ENCODE measurements around the gene KRT4.

- TF ChIP-seq, protein P1, sequence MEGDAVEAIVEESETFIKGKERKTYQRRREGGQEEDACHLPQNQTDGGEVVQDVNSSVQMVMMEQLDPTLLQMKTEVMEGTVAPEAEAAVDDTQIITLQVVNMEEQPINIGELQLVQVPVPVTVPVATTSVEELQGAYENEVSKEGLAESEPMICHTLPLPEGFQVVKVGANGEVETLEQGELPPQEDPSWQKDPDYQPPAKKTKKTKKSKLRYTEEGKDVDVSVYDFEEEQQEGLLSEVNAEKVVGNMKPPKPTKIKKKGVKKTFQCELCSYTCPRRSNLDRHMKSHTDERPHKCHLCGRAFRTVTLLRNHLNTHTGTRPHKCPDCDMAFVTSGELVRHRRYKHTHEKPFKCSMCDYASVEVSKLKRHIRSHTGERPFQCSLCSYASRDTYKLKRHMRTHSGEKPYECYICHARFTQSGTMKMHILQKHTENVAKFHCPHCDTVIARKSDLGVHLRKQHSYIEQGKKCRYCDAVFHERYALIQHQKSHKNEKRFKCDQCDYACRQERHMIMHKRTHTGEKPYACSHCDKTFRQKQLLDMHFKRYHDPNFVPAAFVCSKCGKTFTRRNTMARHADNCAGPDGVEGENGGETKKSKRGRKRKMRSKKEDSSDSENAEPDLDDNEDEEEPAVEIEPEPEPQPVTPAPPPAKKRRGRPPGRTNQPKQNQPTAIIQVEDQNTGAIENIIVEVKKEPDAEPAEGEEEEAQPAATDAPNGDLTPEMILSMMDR (IDR thresholded peaks at IDR 0.05; ENCODE audit: poor library complexity), result no peak
- no peak for TF ChIP-seq EZH2 (IDR thresholded peaks at IDR 0.05; ENCODE audit: borderline replicate concordance)
- no peak for TF ChIP-seq EZH2phosphoT487 (IDR thresholded peaks at IDR 0.05; ENCODE audit: low read depth, severe bottlenecking, unreplicated experiment)
Observed at GRCh38 chr12:52799505-52800211, 14.3 kb downstream of the KRT4 start.
